Right lobe of liver (tissue), 6 donors: ENCODE data around the gene LDB1. TPM values are rescaled to one million over a fixed set of nuclear protein-coding genes. Genes with fewer than 3 reads are reported as not detected.

ENCODE experiments used
- ATAC-seq, 4 donors: fragments of 200-7000 bp; cut with Tn5 transposase; one replicate each; pipeline ENCODE4 v1.9.1; 2020; ENCODE audit warnings: mild to moderate bottlenecking in 4 of 4, moderate library complexity in 4 of 4
- DNase-seq, 3 donors: peaks; one replicate each; pipeline ENCODE4 v3.0.0-alpha.2; 2020
- H3K27ac ChIP-seq, 3 donors: fragments of 200-600 bp; one replicate each; pipeline ENCODE4 v1.8.0; 2022
- H3K27me3 ChIP-seq, 2 donors: fragments of 200-600 bp; one replicate each; pipeline ENCODE4 v1.8.0; 2022
- H3K36me3 ChIP-seq, 4 donors: fragments of 200-600 bp; sonication (generic) in 1 of 4; one replicate each; pipeline versions ENCODE4 v1.5.1 to v1.8.0; 2017 to 2022; ENCODE audit warnings: control low read depth in 1 of 4
- H3K4me1 ChIP-seq, 4 donors: fragments of 200-600 bp; sonication (generic) in 1 of 4; one replicate each; pipeline versions ENCODE4 v1.5.1 to v1.8.0; 2017 to 2022; ENCODE audit warnings: control low read depth in 1 of 4
- H3K4me3 ChIP-seq, 3 donors: fragments of 200-600 bp; one replicate each; pipeline ENCODE4 v1.8.0; 2022
- H3K9me3 ChIP-seq, 4 donors: fragments of 200-600 bp; sonication (generic) in 1 of 4; one replicate each; pipeline versions ENCODE4 v1.5.1 to v1.8.0; 2017 to 2022; ENCODE audit warnings: control low read depth in 1 of 4
- POLR2A ChIP-seq: fragments of 450-650 bp; IDR thresholded peaks from one replicate; pipeline ENCODE4 v1.6.1; 2017; ENCODE audit warnings: antibody characterized with exemption, mild to moderate bottlenecking
- WGBS: methylation state at CpG from one replicate; pipeline ENCODE4 v1.1.6; 2018; ENCODE audit warnings: low coverage, low lambda C conversion rate; ENCODE audit not compliant: insufficient coverage; ENCODE audit errors: missing lambda C conversion rate; 5-methylcytosine and 5-hydroxymethylcytosine counted together
- intact Hi-C, 2 donors: fragments of 100-400 bp; cut with DNase I; formaldehyde crosslinking; loops; one replicate each; pipeline versions ENCODE4 v1.11.2 to v1.14.1; 2022
- total RNA-seq, 6 experiments: library from RNA; depleted of rRNA in 2 of 6; stranded (reverse); fragments of >200 nt in 2 of 6; fragmentation: NEBNext Ultra II Directional in 3 of 6; extraction: Animal tissue kit (Norgen Biotek cat#: 25700) in 3 of 6; gene quantifications; one replicate each; pipeline versions ENCODE4 v1.1.0 to v1.2.4, GENCODE V29; 2016 to 2023
- TF ChIP-seq, protein P1 (sequence below), 4 donors: fragments of 200-600 bp in 3 of 4; fragments of 450-650 bp in 1 of 4; IDR thresholded peaks; one replicate each; pipeline versions ENCODE4 v1.5.1 to v1.8.0; 2016 to 2022; ENCODE audit warnings: antibody characterized with exemption in 4 of 4, mild to moderate bottlenecking in 2 of 4
- donor health status: DM: no; HTN: yes; CAD: no.
- donor health status: DM: no; HTN: no; CAD: no.
- donor health status: DM: no; HTN: no; CAD: no.
- donor health status: DM: no; HTN: yes; CAD: no.
- donor health status: DM: no; HTN: yes; CAD: no.

The LDB1 gene
- total RNA-seq, 6 experiments from 2014 or later: 11.2 to 14.7 (median 13.0) TPM

- H3K36me3 ChIP-seq: peaks cover 0 to 30% (median 20%) of the 10 kb centered on the region in 4 donors
- H3K27me3 ChIP-seq: no peaks in the 10 kb centered on the region
- DNase-seq: no peak
- intact Hi-C loops: no loop called here
- peaks cover 0 to 46% (median 14%) of the 10 kb centered on the region in 4 donors for H3K4me1 ChIP-seq
- no peaks in the 10 kb centered on the region for H3K9me3 ChIP-seq
- WGBS: 81% methylated on average over 5 of the region's 7 CpGs
- H3K27ac ChIP-seq: no peak overlapping the region
- ATAC-seq: no peak
- peak overlapping the region in 2 of 3 donors; percentile 70 to 74 for H3K4me3 ChIP-seq
- TF ChIP-seq, protein P1, sequence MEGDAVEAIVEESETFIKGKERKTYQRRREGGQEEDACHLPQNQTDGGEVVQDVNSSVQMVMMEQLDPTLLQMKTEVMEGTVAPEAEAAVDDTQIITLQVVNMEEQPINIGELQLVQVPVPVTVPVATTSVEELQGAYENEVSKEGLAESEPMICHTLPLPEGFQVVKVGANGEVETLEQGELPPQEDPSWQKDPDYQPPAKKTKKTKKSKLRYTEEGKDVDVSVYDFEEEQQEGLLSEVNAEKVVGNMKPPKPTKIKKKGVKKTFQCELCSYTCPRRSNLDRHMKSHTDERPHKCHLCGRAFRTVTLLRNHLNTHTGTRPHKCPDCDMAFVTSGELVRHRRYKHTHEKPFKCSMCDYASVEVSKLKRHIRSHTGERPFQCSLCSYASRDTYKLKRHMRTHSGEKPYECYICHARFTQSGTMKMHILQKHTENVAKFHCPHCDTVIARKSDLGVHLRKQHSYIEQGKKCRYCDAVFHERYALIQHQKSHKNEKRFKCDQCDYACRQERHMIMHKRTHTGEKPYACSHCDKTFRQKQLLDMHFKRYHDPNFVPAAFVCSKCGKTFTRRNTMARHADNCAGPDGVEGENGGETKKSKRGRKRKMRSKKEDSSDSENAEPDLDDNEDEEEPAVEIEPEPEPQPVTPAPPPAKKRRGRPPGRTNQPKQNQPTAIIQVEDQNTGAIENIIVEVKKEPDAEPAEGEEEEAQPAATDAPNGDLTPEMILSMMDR (IDR thresholded peaks at IDR 0.05): no peak
- TF ChIP-seq POLR2A: no peak
Measured at GRCh38 chr10:102113261-102113955, 6.8 kb downstream of the LDB1 start.

- intact Hi-C loops: no loop called here
- no peak for DNase-seq
- Histone ChIP-seq H3K4me1 (peaks cover 0 to 35% (median 6%) of the 10 kb centered on the region in 4 donors), H3K27me3 (no peaks in the 10 kb centered on the region), H3K36me3 (peaks cover 0 to 38% (median 22%) of the 10 kb centered on the region in 4 donors), H3K4me3 (no peak overlapping the region), H3K27ac (no peak overlapping the region), H3K9me3 (no peaks in the 10 kb centered on the region)
- WGBS: 80% methylated on average over 1 of the region's 3 CpGs
- TF ChIP-seq POLR2A: no peak
- TF ChIP-seq, protein P1 (IDR thresholded peaks at IDR 0.05): no peak
- ATAC-seq: no peak
Measured at GRCh38 chr10:102112210-102112817, 7.9 kb downstream of the LDB1 start.

- peaks cover 0 to 25% (median 3%) of the 10 kb centered on the region in 4 donors for H3K4me1 ChIP-seq
- H3K9me3 ChIP-seq: no peaks in the 10 kb centered on the region
- ATAC-seq: no peak
- no peak overlapping the region for H3K27ac ChIP-seq
- TF ChIP-seq, protein P1 (IDR thresholded peaks at IDR 0.05): no peak
- no peak for TF ChIP-seq POLR2A
- no peak overlapping the region for H3K4me3 ChIP-seq
- peaks cover 0 to 38% (median 22%) of the 10 kb centered on the region in 4 donors for H3K36me3 ChIP-seq
- intact Hi-C loops: no loop called here
- DNase-seq: no peak
- WGBS: 95% methylated on average over 12 of the region's 12 CpGs
- H3K27me3 ChIP-seq: no peaks in the 10 kb centered on the region
Measured at GRCh38 chr10:102111276-102111675, 8.9 kb downstream of the LDB1 start.

DNA sequence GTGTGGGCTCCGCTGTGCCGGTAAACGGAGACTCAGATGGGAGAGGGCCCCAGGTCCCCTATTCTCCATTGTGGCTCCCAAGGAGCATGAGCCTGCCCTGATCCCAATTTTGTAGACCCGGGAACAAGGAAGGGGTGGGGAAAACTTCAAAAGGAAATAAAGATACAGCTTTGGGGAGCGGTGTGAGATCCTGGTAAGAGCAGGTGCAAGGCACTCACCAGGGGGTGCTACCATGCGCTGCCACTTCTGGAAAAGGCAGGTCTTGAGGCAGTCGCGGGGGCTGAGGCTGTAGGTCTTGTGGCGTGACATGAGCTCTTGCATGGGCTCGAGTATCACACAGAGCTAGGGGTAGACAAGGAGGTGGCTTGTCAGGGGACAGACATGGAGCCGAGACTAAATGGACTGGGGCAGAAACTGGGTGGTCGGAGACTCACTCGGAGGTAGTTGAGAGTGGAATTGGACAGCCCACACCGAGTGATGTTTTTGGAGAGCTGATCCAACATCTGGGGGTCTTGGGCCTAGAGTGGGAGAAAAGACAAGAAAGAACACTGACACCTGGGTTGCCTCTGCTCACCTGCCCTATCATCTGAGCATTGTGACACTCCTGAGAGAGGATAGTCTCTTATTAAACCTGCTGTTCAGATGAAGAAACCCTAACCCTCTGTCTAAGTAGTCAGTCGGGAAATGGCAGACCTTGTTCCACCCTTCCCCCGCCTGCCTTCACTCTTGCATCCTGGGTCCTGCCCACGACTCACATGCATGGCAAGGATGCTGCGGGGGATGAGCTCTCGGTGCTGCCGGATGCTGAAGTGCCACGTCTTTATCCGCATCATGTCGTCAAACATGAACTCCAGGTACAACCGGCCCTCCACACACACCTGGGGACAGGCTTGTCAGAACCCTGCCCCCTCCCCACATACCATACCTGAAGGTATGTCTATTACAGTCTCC lies 10.7 kb downstream of the LDB1 start:
- no peak for ATAC-seq
- Histone ChIP-seq H3K27ac (no peak overlapping the region), H3K4me3 (no peak overlapping the region), H3K27me3 (no peaks in the 10 kb centered on the region), H3K36me3 (peaks cover 0 to 38% (median 22%) of the 10 kb centered on the region in 4 donors), H3K4me1 (peaks cover 0 to 13% (median 0%) of the 10 kb centered on the region in 4 donors), H3K9me3 (no peaks in the 10 kb centered on the region)
- no peak for DNase-seq
- 93% methylated on average over 15 of the region's 24 CpGs for WGBS
- TF ChIP-seq POLR2A: no peak
- TF ChIP-seq, protein P1 (IDR thresholded peaks at IDR 0.05): no peak
- intact Hi-C loops: no loop called here
